ENCODE data around the gene CCND1. TPM values are rescaled to one million over a fixed set of nuclear protein-coding genes. Genes with fewer than 3 reads are reported as not detected.
A peak's percentile ranks its signal among the peaks of the same experiment; 100 is the strongest.

CCND1 gene
- total and polyA plus RNA-seq, 2 of the 8 experiments (the other 6 are each of a cell fraction or from before 2014, with no cell fraction given) = 64.5 to 170 TPM

- Histone ChIP-seq H3K9ac (replicated peaks in 1 of 4; ENCODE audit: extremely low read depth in 1 of 4, low read depth in 3 of 4, low read length in 3 of 4) (no peak overlapping the region), H3K9me3 (ENCODE audit: insufficient read depth in 2 of 2, low read depth in 1 of 2, low read length in 1 of 2) (no peaks in the 10 kb centered on the region), H4K8ac (ENCODE audit: extremely low read depth, insufficient read depth, low read length) (no peak overlapping the region), H2BK15ac (ENCODE audit: low read length) (no peak overlapping the region), H2BK20ac (ENCODE audit: low read length) (no peak overlapping the region), H3K4me1 (replicated peaks in 1 of 4; ENCODE audit: control insufficient read depth in 3 of 4, insufficient read depth in 4 of 4, low read length in 3 of 4) (peaks cover 0 to 10% (median 2%) of the 10 kb centered on the region in 4 experiments; a peak in 3 of 7 replicates), H3K23me2 (ENCODE audit: low read depth, low read length) (no peaks in the 10 kb centered on the region), H4K91ac (replicated peaks; ENCODE audit: insufficient read length, low read length) (no peak overlapping the region), H3K79me1 (ENCODE audit: low read depth, low read length) (no peaks in the 10 kb centered on the region), H3K18ac (ENCODE audit: extremely low read depth, low read length) (no peak overlapping the region), H3K23ac (ENCODE audit: insufficient read length) (no peak overlapping the region), H3K56ac (replicated peaks; ENCODE audit: insufficient read length, low read depth, low read length) (no peak overlapping the region), H3K4me2 (ENCODE audit: insufficient read depth in 1 of 2, low read depth in 2 of 2, low read length in 2 of 2) (no peak overlapping the region), H2BK5ac (ENCODE audit: low read depth, low read length) (no peak overlapping the region), H3K14ac (ENCODE audit: insufficient read length) (no peak overlapping the region), H3K4me3 (ENCODE audit: extremely low read depth in 1 of 4, insufficient read depth in 2 of 4, low read depth in 3 of 4, low read length in 4 of 4) (no peak overlapping the region), H3K36me3 (ENCODE audit: control insufficient read depth in 2 of 4, insufficient read depth in 4 of 4, low read length in 3 of 4) (no peaks in the 10 kb centered on the region), H3K4ac (replicated peaks; ENCODE audit: insufficient read length, low read depth, low read length) (no peak overlapping the region), H4K5ac (ENCODE audit: insufficient read length, low read depth, low read length) (no peak overlapping the region), H3K27ac (ENCODE audit: low read depth, low read length) (no peak overlapping the region), H2BK12ac (ENCODE audit: low read depth, low read length) (no peak overlapping the region), H4K20me1 (replicated peaks in 1 of 2; ENCODE audit: control insufficient read depth in 1 of 2, insufficient read depth in 2 of 2, low read length in 2 of 2) (no peaks in the 10 kb centered on the region), H3K79me2 (ENCODE audit: control insufficient read depth in 1 of 2, insufficient read depth in 2 of 2, low read length in 2 of 2) (no peaks in the 10 kb centered on the region), H2AFZ (ENCODE audit: low read length) (no peak overlapping the region), H2BK120ac (replicated peaks; ENCODE audit: low read depth, low read length) (no peak overlapping the region), H3K27me3 (replicated peaks in 1 of 4; ENCODE audit: control insufficient read depth in 3 of 4, extremely low read depth in 1 of 4, insufficient read depth in 3 of 4, low read length in 3 of 4) (no peaks in the 10 kb centered on the region), H2AK5ac (ENCODE audit: low read depth, low read length) (peak overlapping the region; percentile 30; the same call in 1 of the 2 replicates)
- ChIA-PET CTCF (ENCODE audit: partially characterized antibody) (interaction anchor here (0.8 to 1.5 kb wide), 2 partner anchors 52 to 662 kb away, joined by 4 read pairs; no protein-coding TSS in a partner anchor), POLR2A (ENCODE audit: partially characterized antibody) (interaction anchor here (2.2 kb wide), 1 partner anchor 20 kb away, joined by 11 read pairs; no protein-coding TSS in a partner anchor)
- DNase-seq (ENCODE audit: low read depth in 1 of 2, low spot score in 2 of 2) (no peak), FAIRE-seq (no peak)
- WGBS, 2 experiments (ENCODE audit: extremely low coverage in 1 of 2, insufficient coverage in 1 of 2, insufficient read length in 1 of 2, insufficient replicate concordance in 2 of 2, low coverage in 1 of 2, low lambda C conversion rate in 2 of 2, missing lambda C conversion rate in 1 of 2) = 82% methylated on average over 10 of the region's 10 CpGs; no CpG with 5 or more reads in 1 of the 2 experiments
- TF ChIP-seq RXRA (IDR thresholded peaks at IDR 0.05; ENCODE audit: insufficient read depth, low read depth, low read length) = no peak
- TF ChIP-seq USF2 (IDR thresholded peaks at IDR 0.05; ENCODE audit: low read length) = no peak
- no peak for TF ChIP-seq EP300 (IDR thresholded peaks at IDR 0.05; ENCODE audit: borderline replicate concordance in 1 of 2, low read depth in 2 of 2, low read length in 2 of 2)
- no peak for TF ChIP-seq CEBPB (IDR thresholded peaks at IDR 0.05; ENCODE audit: low read depth, low read length)
- no peak for TF ChIP-seq CREB1 (IDR thresholded peaks at IDR 0.05)
- no peak for TF ChIP-seq SIRT6 (IDR thresholded peaks at IDR 0.05; ENCODE audit: low read length)
- no peak for TF ChIP-seq TBP (IDR thresholded peaks at IDR 0.05; ENCODE audit: low read depth, low read length)
- no peak for TF ChIP-seq TAF1 (IDR thresholded peaks at IDR 0.05; ENCODE audit: low read depth, low read length)
- TF ChIP-seq PHF8 (conservative IDR thresholded peaks at IDR 0.05; ENCODE audit: low read depth, low read length) = no peak
- no peak for TF ChIP-seq MAX (IDR thresholded peaks at IDR 0.05)
- no peak for TF ChIP-seq CBX8 (IDR thresholded peaks at IDR 0.05; ENCODE audit: borderline replicate concordance, low read depth, low read length)
- no peak for TF ChIP-seq POU5F1 (IDR thresholded peaks at IDR 0.05; ENCODE audit: low read depth, low read length)
- TF ChIP-seq TEAD4 (IDR thresholded peaks at IDR 0.05; ENCODE audit: low read depth, low read length) = no peak
- TF ChIP-seq BACH1 (IDR thresholded peaks at IDR 0.05; ENCODE audit: low read length) = no peak
These were observed 23.3 kb upstream of the CCND1 start for GRCh38 chr11:69617682-69618081.

All from H1 (cell line).